ENCODE results near the gene PKN1.

DNA sequence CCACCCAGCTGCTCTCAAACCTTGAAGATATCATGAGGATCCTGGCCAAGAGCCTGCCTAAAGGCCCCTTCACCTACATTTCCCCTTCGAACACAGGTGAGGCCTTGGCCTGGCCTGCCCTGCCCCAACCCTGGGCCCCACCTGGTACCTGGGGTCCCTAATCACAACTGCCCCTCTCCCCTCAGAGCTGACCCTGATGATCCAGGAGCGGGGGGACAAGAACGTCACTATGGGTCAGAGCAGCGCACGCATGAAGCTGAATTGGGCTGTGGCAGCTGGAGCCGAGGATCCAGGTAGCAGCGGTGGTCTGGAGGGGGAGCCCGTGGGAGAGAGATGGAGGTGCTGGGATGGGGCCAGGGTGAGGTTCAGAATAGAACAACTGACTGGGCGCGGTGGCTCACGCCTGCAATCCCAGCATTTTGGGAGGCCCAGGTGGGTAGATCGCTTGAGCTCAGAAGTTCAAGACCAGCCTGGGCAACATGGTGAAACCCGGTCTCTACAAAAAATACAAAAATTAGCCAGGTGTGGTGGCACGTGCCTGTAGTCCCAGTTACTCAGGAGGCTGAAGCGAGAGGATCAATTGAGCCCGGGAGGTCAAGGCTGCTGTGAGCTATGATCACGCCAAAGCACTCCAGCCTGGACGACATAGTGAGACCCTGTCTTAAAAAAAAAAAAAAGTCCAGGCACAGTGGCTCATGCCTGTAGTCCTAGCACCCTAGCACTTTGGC lies 31.5 kb upstream of the PKN1 start:
- TF ChIP-seq, protein P1, sequence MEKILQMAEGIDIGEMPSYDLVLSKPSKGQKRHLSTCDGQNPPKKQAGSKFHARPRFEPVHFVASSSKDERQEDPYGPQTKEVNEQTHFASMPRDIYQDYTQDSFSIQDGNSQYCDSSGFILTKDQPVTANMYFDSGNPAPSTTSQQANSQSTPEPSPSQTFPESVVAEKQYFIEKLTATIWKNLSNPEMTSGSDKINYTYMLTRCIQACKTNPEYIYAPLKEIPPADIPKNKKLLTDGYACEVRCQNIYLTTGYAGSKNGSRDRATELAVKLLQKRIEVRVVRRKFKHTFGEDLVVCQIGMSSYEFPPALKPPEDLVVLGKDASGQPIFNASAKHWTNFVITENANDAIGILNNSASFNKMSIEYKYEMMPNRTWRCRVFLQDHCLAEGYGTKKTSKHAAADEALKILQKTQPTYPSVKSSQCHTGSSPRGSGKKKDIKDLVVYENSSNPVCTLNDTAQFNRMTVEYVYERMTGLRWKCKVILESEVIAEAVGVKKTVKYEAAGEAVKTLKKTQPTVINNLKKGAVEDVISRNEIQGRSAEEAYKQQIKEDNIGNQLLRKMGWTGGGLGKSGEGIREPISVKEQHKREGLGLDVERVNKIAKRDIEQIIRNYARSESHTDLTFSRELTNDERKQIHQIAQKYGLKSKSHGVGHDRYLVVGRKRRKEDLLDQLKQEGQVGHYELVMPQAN (IDR thresholded peaks at IDR 0.05; ENCODE audit: borderline replicate concordance) = no peak
- TF ChIP-seq, protein P2, sequence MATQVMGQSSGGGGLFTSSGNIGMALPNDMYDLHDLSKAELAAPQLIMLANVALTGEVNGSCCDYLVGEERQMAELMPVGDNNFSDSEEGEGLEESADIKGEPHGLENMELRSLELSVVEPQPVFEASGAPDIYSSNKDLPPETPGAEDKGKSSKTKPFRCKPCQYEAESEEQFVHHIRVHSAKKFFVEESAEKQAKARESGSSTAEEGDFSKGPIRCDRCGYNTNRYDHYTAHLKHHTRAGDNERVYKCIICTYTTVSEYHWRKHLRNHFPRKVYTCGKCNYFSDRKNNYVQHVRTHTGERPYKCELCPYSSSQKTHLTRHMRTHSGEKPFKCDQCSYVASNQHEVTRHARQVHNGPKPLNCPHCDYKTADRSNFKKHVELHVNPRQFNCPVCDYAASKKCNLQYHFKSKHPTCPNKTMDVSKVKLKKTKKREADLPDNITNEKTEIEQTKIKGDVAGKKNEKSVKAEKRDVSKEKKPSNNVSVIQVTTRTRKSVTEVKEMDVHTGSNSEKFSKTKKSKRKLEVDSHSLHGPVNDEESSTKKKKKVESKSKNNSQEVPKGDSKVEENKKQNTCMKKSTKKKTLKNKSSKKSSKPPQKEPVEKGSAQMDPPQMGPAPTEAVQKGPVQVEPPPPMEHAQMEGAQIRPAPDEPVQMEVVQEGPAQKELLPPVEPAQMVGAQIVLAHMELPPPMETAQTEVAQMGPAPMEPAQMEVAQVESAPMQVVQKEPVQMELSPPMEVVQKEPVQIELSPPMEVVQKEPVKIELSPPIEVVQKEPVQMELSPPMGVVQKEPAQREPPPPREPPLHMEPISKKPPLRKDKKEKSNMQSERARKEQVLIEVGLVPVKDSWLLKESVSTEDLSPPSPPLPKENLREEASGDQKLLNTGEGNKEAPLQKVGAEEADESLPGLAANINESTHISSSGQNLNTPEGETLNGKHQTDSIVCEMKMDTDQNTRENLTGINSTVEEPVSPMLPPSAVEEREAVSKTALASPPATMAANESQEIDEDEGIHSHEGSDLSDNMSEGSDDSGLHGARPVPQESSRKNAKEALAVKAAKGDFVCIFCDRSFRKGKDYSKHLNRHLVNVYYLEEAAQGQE (IDR thresholded peaks at IDR 0.05; ENCODE audit: borderline replicate concordance) = no peak
- TF ChIP-seq, protein P2 (CRISPR knock-in tag; IDR thresholded peaks at IDR 0.05; ENCODE audit: low read depth) = no peak
- TF ChIP-seq, protein P3, sequence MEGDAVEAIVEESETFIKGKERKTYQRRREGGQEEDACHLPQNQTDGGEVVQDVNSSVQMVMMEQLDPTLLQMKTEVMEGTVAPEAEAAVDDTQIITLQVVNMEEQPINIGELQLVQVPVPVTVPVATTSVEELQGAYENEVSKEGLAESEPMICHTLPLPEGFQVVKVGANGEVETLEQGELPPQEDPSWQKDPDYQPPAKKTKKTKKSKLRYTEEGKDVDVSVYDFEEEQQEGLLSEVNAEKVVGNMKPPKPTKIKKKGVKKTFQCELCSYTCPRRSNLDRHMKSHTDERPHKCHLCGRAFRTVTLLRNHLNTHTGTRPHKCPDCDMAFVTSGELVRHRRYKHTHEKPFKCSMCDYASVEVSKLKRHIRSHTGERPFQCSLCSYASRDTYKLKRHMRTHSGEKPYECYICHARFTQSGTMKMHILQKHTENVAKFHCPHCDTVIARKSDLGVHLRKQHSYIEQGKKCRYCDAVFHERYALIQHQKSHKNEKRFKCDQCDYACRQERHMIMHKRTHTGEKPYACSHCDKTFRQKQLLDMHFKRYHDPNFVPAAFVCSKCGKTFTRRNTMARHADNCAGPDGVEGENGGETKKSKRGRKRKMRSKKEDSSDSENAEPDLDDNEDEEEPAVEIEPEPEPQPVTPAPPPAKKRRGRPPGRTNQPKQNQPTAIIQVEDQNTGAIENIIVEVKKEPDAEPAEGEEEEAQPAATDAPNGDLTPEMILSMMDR (IDR thresholded peaks at IDR 0.05 in 2 of 3, conservative IDR thresholded peaks at IDR 0.05 in 1 of 3; ENCODE audit: insufficient read depth in 2 of 3, low read depth in 1 of 3, low read length in 3 of 3) = no peak
- TF ChIP-seq CBFB (CRISPR knock-in tag; IDR thresholded peaks at IDR 0.05) (no peak), ZBTB8A (IDR thresholded peaks at IDR 0.05; ENCODE audit: partially characterized antibody) (no peak), ZNF232 (CRISPR knock-in tag; IDR thresholded peaks at IDR 0.05) (no peak)
